Stimulated activated naive CD4-positive, alpha-beta T cell (primary cell): ENCODE results near the gene C4orf50.

Experiments used
- DNase-seq, 6 experiments: peaks; one replicate each; lab custom pipeline; 2025; lab: John Stamatoyannopoulos, UW

Gene C4orf50

GRCh38 chr4:6043843-6044242 is 25.6 kb upstream of the C4orf50 start:
- no peak for DNase-seq

GRCh38 chr4:6043188-6043587 is 25.0 kb upstream of the C4orf50 start:
- DNase-seq: no peak

GRCh38 chr4:6042293-6043063 is 24.2 kb upstream of the C4orf50 start:
- DNase-seq: no peak

GRCh38 chr4:6041800-6042199 is 23.6 kb upstream of the C4orf50 start:
- DNase-seq: no peak

- DNase-seq: no peak
These were observed 20.5 kb upstream of the C4orf50 start for GRCh38 chr4:6038711-6039110.

GRCh38 chr4:6035786-6036185 is 17.6 kb upstream of the C4orf50 start:
- no peak for DNase-seq

- no peak for DNase-seq
These were observed 15.2 kb upstream of the C4orf50 start for GRCh38 chr4:6033381-6033780.

GRCh38 chr4:6032249-6033244 is 14.3 kb upstream of the C4orf50 start:
- no peak for DNase-seq

- DNase-seq: no peak
These were observed 13.6 kb upstream of the C4orf50 start for GRCh38 chr4:6031846-6032245.

GRCh38 chr4:6030679-6031078 is 12.4 kb upstream of the C4orf50 start:
- DNase-seq: no peak

- no peak for DNase-seq
These were observed 11.0 kb upstream of the C4orf50 start for GRCh38 chr4:6029254-6029653.

- DNase-seq: no peak
These were observed 9.9 kb upstream of the C4orf50 start for GRCh38 chr4:6028168-6028567.

- DNase-seq: no peak
These were observed 9.2 kb upstream of the C4orf50 start for GRCh38 chr4:6027392-6027791.

GRCh38 chr4:6024313-6024960 is 6.2 kb upstream of the C4orf50 start:
- DNase-seq: no peak

- no peak for DNase-seq
These were observed 5.5 kb upstream of the C4orf50 start for GRCh38 chr4:6023731-6024130.

- no peak for DNase-seq
These were observed 4.5 kb upstream of the C4orf50 start for GRCh38 chr4:6022607-6023288.

GRCh38 chr4:6021831-6022606 is 3.8 kb upstream of the C4orf50 start:
- DNase-seq: no peak

GRCh38 chr4:6020613-6021012 is 2.4 kb upstream of the C4orf50 start:
- no peak for DNase-seq

- no peak for DNase-seq
These were observed 1.4 kb upstream of the C4orf50 start for GRCh38 chr4:6019316-6020263.

- DNase-seq: no peak
These were observed 431 bp downstream of the C4orf50 start for GRCh38 chr4:6017800-6018199.
